B cell (primary cell): ENCODE measurements around the gene RPH3AL.

Experiments used
- CTCF ChIP-seq: fragments of 200-600 bp; IDR thresholded peaks from one replicate; pipeline ENCODE4 v1.8.0; 2022; ENCODE audit warnings: antibody characterized with exemption, mild to moderate bottlenecking
- EZH2 ChIP-seq: IDR thresholded peaks from 2 replicates; pipeline ENCODE4 v1.6.1; 2012; ENCODE audit warnings: borderline replicate concordance, low read depth, mild to moderate bottlenecking, moderate library complexity, low read length; ENCODE audit not compliant: insufficient read depth, poor library complexity, severe bottlenecking

- TF ChIP-seq CTCF (no peak), EZH2 (no peak)
Measured at GRCh38 chr17:187130-187529, 165.5 kb downstream of the RPH3AL start.
